Upper lobe of right lung (tissue), 1 donor: ENCODE results near the gene ACTL8. TPM values are rescaled to one million over a fixed set of nuclear protein-coding genes. Genes with fewer than 3 reads are reported as not detected.

Experiments
- ATAC-seq: fragments of 200-7000 bp; cut with Tn5 transposase; one replicate; pipeline ENCODE4 v1.9.1; 2020; ENCODE audit warnings: mild to moderate bottlenecking, moderate library complexity
- DNase-seq: peaks from one replicate; pipeline ENCODE4 v3.0.0-alpha.2; 2020
- H3K27ac ChIP-seq: fragments of 200-600 bp; one replicate; pipeline ENCODE4 v1.8.0; 2022
- H3K27me3 ChIP-seq: fragments of 200-600 bp; one replicate; pipeline ENCODE4 v1.8.0; 2022; ENCODE audit warnings: mild to moderate bottlenecking
- H3K36me3 ChIP-seq: fragments of 200-600 bp; one replicate; pipeline ENCODE4 v1.8.0; 2022
- H3K4me1 ChIP-seq: fragments of 200-600 bp; one replicate; pipeline ENCODE4 v1.8.0; 2022
- H3K4me3 ChIP-seq: fragments of 200-600 bp; one replicate; pipeline ENCODE4 v1.8.0; 2022; ENCODE audit warnings: mild to moderate bottlenecking
- H3K9me3 ChIP-seq: fragments of 200-600 bp; one replicate; pipeline ENCODE4 v1.8.0; 2022
- CTCF ChIP-seq: fragments of 200-600 bp; IDR thresholded peaks from one replicate; pipeline ENCODE4 v1.8.0; 2022; ENCODE audit warnings: antibody characterized with exemption
- intact Hi-C: fragments of 100-400 bp; cut with DNase I; formaldehyde crosslinking; loops from one replicate; pipeline ENCODE4 v1.11.0; 2022
- total RNA-seq: library from RNA; stranded (reverse); fragmentation: NEBNext Ultra II Directional; extraction: Animal tissue kit (Norgen Biotek cat#: 25700); gene quantifications from one replicate; pipeline ENCODE4 v1.2.1, GENCODE V29; 2021
- donor health status: DM: no; HTN: yes; CAD: no; lungs with severe emphysema.

ACTL8 gene
- total RNA-seq, 1 donor from 2014 or later: not detected

- H3K4me3 ChIP-seq: no peak overlapping the region
- ATAC-seq (no peak), DNase-seq (no peak)
- no peak for TF ChIP-seq CTCF
- no peaks in the 10 kb centered on the region for H3K36me3 ChIP-seq
- H3K9me3 ChIP-seq: no peaks in the 10 kb centered on the region
- peaks cover 34% of the 10 kb centered on the region for H3K27me3 ChIP-seq
- no peaks in the 10 kb centered on the region for H3K4me1 ChIP-seq
- intact Hi-C loops: no loop called here
- H3K27ac ChIP-seq: no peak overlapping the region
Measured at GRCh38 chr1:17734609-17735008, 20.5 kb upstream of the ACTL8 start.

- no peak for ATAC-seq
Measured at GRCh38 chr1:17735348-17735747, 19.8 kb upstream of the ACTL8 start.

GRCh38 chr1:17735793-17736192, 19.3 kb upstream of the ACTL8 start:
- no peaks in the 10 kb centered on the region for H3K4me1 ChIP-seq
- DNase-seq (no peak), ATAC-seq (no peak)
- H3K9me3 ChIP-seq: no peaks in the 10 kb centered on the region
- H3K27me3 ChIP-seq: peaks cover 35% of the 10 kb centered on the region
- H3K27ac ChIP-seq: no peak overlapping the region
- no peak overlapping the region for H3K4me3 ChIP-seq
- H3K36me3 ChIP-seq: no peaks in the 10 kb centered on the region
- intact Hi-C loops: no loop called here
- TF ChIP-seq CTCF: no peak

More at GRCh38 chr1:17735348-17735747, 19.8 kb upstream of the ACTL8 start:
- no peak overlapping the region for H3K27ac ChIP-seq
- no peaks in the 10 kb centered on the region for H3K9me3 ChIP-seq
- no peak for TF ChIP-seq CTCF
- DNase-seq: no peak
- H3K27me3 ChIP-seq: peaks cover 33% of the 10 kb centered on the region
- no peaks in the 10 kb centered on the region for H3K4me1 ChIP-seq
- H3K4me3 ChIP-seq: no peak overlapping the region
- intact Hi-C loops: no loop called here
- no peaks in the 10 kb centered on the region for H3K36me3 ChIP-seq

- peaks cover 41% of the 10 kb centered on the region for H3K27me3 ChIP-seq
Measured at GRCh38 chr1:17736625-17737024, 18.5 kb upstream of the ACTL8 start.

GRCh38 chr1:17739050-17739449, 16.1 kb upstream of the ACTL8 start:
- ATAC-seq: no peak
- Histone ChIP-seq H3K27me3 (peaks cover 41% of the 10 kb centered on the region), H3K4me3 (no peak overlapping the region)

More at GRCh38 chr1:17736625-17737024, 18.5 kb upstream of the ACTL8 start:
- intact Hi-C loops: no loop called here
- Histone ChIP-seq H3K9me3 (no peaks in the 10 kb centered on the region), H3K36me3 (no peaks in the 10 kb centered on the region), H3K27ac (no peak overlapping the region), H3K4me3 (no peak overlapping the region), H3K4me1 (no peaks in the 10 kb centered on the region)
- DNase-seq (no peak), ATAC-seq (no peak)
- TF ChIP-seq CTCF: no peak

More at GRCh38 chr1:17739050-17739449, 16.1 kb upstream of the ACTL8 start:
- no peaks in the 10 kb centered on the region for H3K4me1 ChIP-seq
- no peak overlapping the region for H3K27ac ChIP-seq
- no peak for DNase-seq
- no peaks in the 10 kb centered on the region for H3K36me3 ChIP-seq
- intact Hi-C loops: no loop called here
- H3K9me3 ChIP-seq: no peaks in the 10 kb centered on the region
- no peak for TF ChIP-seq CTCF
